MM.1S (cell line): ENCODE results near the gene LRRC49.
A peak's percentile ranks its signal among the peaks of the same experiment; 100 is the strongest.
"Not testable (repeated sequence)": the region's sequence is repeated elsewhere in the genome, so short reads cannot be mapped to it uniquely, and the experiment has no call there.

Source experiments
- DNase-seq: peaks from one replicate; pipeline ENCODE4 v3.0.0-alpha.2; 2015
- H2AFZ ChIP-seq: fragments of 300-600 bp; sonication (generic); 2 replicates; pipeline ENCODE4 v1.6.0; 2016; ENCODE audit warnings: antibody characterized with exemption, low read length
- H3F3A ChIP-seq: fragments of 300-600 bp; sonication (generic); 2 replicates; pipeline ENCODE4 v1.6.1; 2016; ENCODE audit warnings: mild to moderate bottlenecking, antibody characterized with exemption, low read length, moderate library complexity, mixed read lengths; ENCODE audit not compliant: insufficient read depth
- H3K27ac ChIP-seq: fragments of 300-600 bp; sonication (generic); 2 replicates; pipeline ENCODE4 v1.5.1; 2016; ENCODE audit warnings: mild to moderate bottlenecking, low read length
- H3K27me3 ChIP-seq: fragments of 300-600 bp; sonication (generic); replicated peaks from 2 replicates; pipeline ENCODE4 v1.6.0; 2016; ENCODE audit warnings: low read length; ENCODE audit not compliant: insufficient read depth
- H3K36me3 ChIP-seq: fragments of 300-600 bp; sonication (generic); replicated peaks from 2 replicates; pipeline ENCODE4 v1.6.1; 2016; ENCODE audit warnings: mild to moderate bottlenecking, low read length, mixed read lengths; ENCODE audit not compliant: insufficient read depth
- H3K4me1 ChIP-seq: fragments of 300-600 bp; sonication (generic); 2 replicates; pipeline ENCODE4 v1.6.1; 2016; ENCODE audit warnings: low read length, mixed read lengths
- H3K4me2 ChIP-seq: fragments of 300-600 bp; sonication (generic); 2 replicates; pipeline ENCODE4 v1.6.0; 2016; ENCODE audit warnings: low read depth, low read length
- H3K4me3 ChIP-seq: fragments of 300-600 bp; sonication (generic); 2 replicates; pipeline ENCODE4 v1.5.1; 2016; ENCODE audit warnings: low read length, mixed read lengths
- H3K79me2 ChIP-seq: fragments of 300-600 bp; sonication (generic); 2 replicates; pipeline ENCODE4 v1.6.1; 2016; ENCODE audit warnings: mixed run types, low read length, mixed read lengths
- H3K9ac ChIP-seq: fragments of 300-600 bp; sonication (generic); 2 replicates; pipeline ENCODE4 v1.6.1; 2016; ENCODE audit warnings: low read length, mixed read lengths
- H3K9me2 ChIP-seq: fragments of 300-600 bp; sonication (generic); replicated peaks from 2 replicates; pipeline ENCODE4 v1.6.1; 2016; ENCODE audit warnings: mild to moderate bottlenecking, low read length, mixed read lengths; ENCODE audit not compliant: insufficient read depth
- H3K9me3 ChIP-seq: fragments of 300-600 bp; sonication (generic); replicated peaks from 2 replicates; pipeline ENCODE4 v1.6.1; 2016; ENCODE audit warnings: mild to moderate bottlenecking, low read length, mixed read lengths; ENCODE audit not compliant: insufficient read depth
- H4K20me1 ChIP-seq: fragments of 300-600 bp; sonication (generic); 2 replicates; pipeline ENCODE4 v1.6.1; 2016; ENCODE audit warnings: mild to moderate bottlenecking, low read length, moderate library complexity, mixed read lengths; ENCODE audit not compliant: insufficient read depth
- CTCF ChIP-seq: fragments of 300-600 bp; sonication (generic); IDR thresholded peaks from 2 replicates; pipeline ENCODE4 v1.5.1; 2016; ENCODE audit warnings: antibody characterized with exemption, low read length, mixed read lengths
- EZH2 ChIP-seq: fragments of 300-600 bp; sonication (generic); optimal IDR thresholded peaks from 2 replicates; pipeline ENCODE3; 2017; ENCODE audit warnings: low read depth, mild to moderate bottlenecking, antibody characterized with exemption, low read length, mixed read lengths
- EZH2phosphoT487 ChIP-seq: fragments of 300-600 bp; sonication (generic); IDR thresholded peaks from 2 replicates; pipeline ENCODE4 v1.6.1; 2018; ENCODE audit warnings: antibody characterized with exemption, low read length

Gene LRRC49

GRCh38 chr15:70922119-70922518, 29.5 kb downstream of the LRRC49 start:
- H3K27me3 ChIP-seq, result peaks cover 18% of the 10 kb centered on the region; the same call in 1 of the 2 replicates
- H3K9ac ChIP-seq, result no peak overlapping the region
- H3F3A ChIP-seq, result no peaks in the 10 kb centered on the region
- no peaks in the 10 kb centered on the region for H3K9me3 ChIP-seq
- H3K36me3 ChIP-seq, result no peaks in the 10 kb centered on the region
- H4K20me1 ChIP-seq, result no peaks in the 10 kb centered on the region
- H3K4me3 ChIP-seq, result no peak overlapping the region
- no peak for TF ChIP-seq EZH2
- no peak for TF ChIP-seq CTCF
- no peak for TF ChIP-seq EZH2phosphoT487
- no peaks in the 10 kb centered on the region for H3K79me2 ChIP-seq
- no peak for DNase-seq
- H3K27ac ChIP-seq, result no peak overlapping the region
- H3K9me2 ChIP-seq, result no peaks in the 10 kb centered on the region
- H2AFZ ChIP-seq, result no peak overlapping the region
- H3K4me2 ChIP-seq, result no peak overlapping the region
- peaks cover 10% of the 10 kb centered on the region for H3K4me1 ChIP-seq

GRCh38 chr15:70923311-70924080, 30.9 kb downstream of the LRRC49 start:
- Histone ChIP-seq H3F3A (no peaks in the 10 kb centered on the region), H3K4me3 (no peak overlapping the region), H3K4me1 (peaks cover 13% of the 10 kb centered on the region), H3K27me3 (peaks cover 18% of the 10 kb centered on the region; the same call in 1 of the 2 replicates), H3K36me3 (no peaks in the 10 kb centered on the region), H4K20me1 (no peaks in the 10 kb centered on the region), H3K9me2 (no peaks in the 10 kb centered on the region), H3K9me3 (no peaks in the 10 kb centered on the region), H2AFZ (no peak overlapping the region), H3K27ac (no peak overlapping the region), H3K9ac (no peak overlapping the region), H3K79me2 (no peaks in the 10 kb centered on the region), H3K4me2 (no peak overlapping the region)
- no peak for TF ChIP-seq EZH2
- no peak for TF ChIP-seq EZH2phosphoT487
- no peak for TF ChIP-seq CTCF
- DNase-seq, result no peak

GRCh38 chr15:70926914-70927313, 34.3 kb downstream of the LRRC49 start:
- H3K9me2 ChIP-seq, H3K4me3 ChIP-seq, H3F3A ChIP-seq, H3K79me2 ChIP-seq, H3K4me1 ChIP-seq, H3K27me3 ChIP-seq, H3K9ac ChIP-seq, H2AFZ ChIP-seq, H3K27ac ChIP-seq, H3K36me3 ChIP-seq, H4K20me1 ChIP-seq, H3K9me3 ChIP-seq: not testable (repeated sequence)
- H3K4me2 ChIP-seq, result 0 out of 2 replicates have a peak overlapping the region, but pooled peaks have one; percentile 1
- peak; percentile 37 for DNase-seq

- H3K4me3 ChIP-seq, result no peak overlapping the region
- H4K20me1 ChIP-seq, result no peaks in the 10 kb centered on the region
- no peak for DNase-seq
These were observed 39.2 kb downstream of the LRRC49 start for GRCh38 chr15:70931821-70932220.

More at GRCh38 chr15:70931821-70932220, 39.2 kb downstream of the LRRC49 start:
- no peaks in the 10 kb centered on the region for H3K9me3 ChIP-seq
- H2AFZ ChIP-seq, result no peak overlapping the region
- no peak overlapping the region for H3K27ac ChIP-seq
- H3F3A ChIP-seq, result no peaks in the 10 kb centered on the region
- no peaks in the 10 kb centered on the region for H3K36me3 ChIP-seq
- H3K9me2 ChIP-seq, result no peaks in the 10 kb centered on the region
- no peak overlapping the region for H3K4me2 ChIP-seq
- H3K27me3 ChIP-seq, result no peaks in the 10 kb centered on the region
- no peak for TF ChIP-seq CTCF
- TF ChIP-seq EZH2, result no peak
- TF ChIP-seq EZH2phosphoT487, result no peak
- no peaks in the 10 kb centered on the region for H3K79me2 ChIP-seq
- peaks cover 5% of the 10 kb centered on the region for H3K4me1 ChIP-seq
- no peak overlapping the region for H3K9ac ChIP-seq
